PFSK-1 (cell line): ENCODE measurements around the gene CFAP77.

Source experiments
- FOXP2 ChIP-seq: optimal IDR thresholded peaks from 2 replicates; pipeline ENCODE3; 2011; ENCODE audit warnings: borderline replicate concordance, control low read depth, inconsistent platforms; ENCODE audit not compliant: insufficient read depth; ENCODE audit errors: extremely low read length, extremely low read depth
- POLR2AphosphoS5 ChIP-seq: IDR thresholded peaks from 2 replicates; pipeline ENCODE4 v1.6.1; 2012; ENCODE audit warnings: low read depth, mild to moderate bottlenecking, control low read depth, low read length, moderate library complexity
- REST ChIP-seq, 2 experiments: IDR thresholded peaks; 2 replicates each; pipeline versions ENCODE4 v1.6.1 to v1.8.0; 2011 to 2012; ENCODE audit warnings: low read depth in 2 of 2, low read length in 2 of 2, control low read depth in 1 of 2, inconsistent platforms in 1 of 2, mild to moderate bottlenecking in 1 of 2, moderate library complexity in 1 of 2; ENCODE audit not compliant: insufficient read depth in 1 of 2
- SIN3A ChIP-seq: IDR thresholded peaks from 2 replicates; pipeline ENCODE4 v1.6.1; 2012; ENCODE audit warnings: mild to moderate bottlenecking, low read length, moderate library complexity, borderline replicate concordance; ENCODE audit not compliant: insufficient read depth
- TAF1 ChIP-seq: IDR thresholded peaks from 2 replicates; pipeline ENCODE4 v1.6.1; 2012; ENCODE audit warnings: low read length, control low read depth, borderline replicate concordance; ENCODE audit not compliant: insufficient read depth

The CFAP77 gene

GRCh38 chr9:132609829-132610228 lies 199.8 kb downstream of the CFAP77 start:
- no peak for TF ChIP-seq POLR2AphosphoS5
- TF ChIP-seq SIN3A = no peak
- no peak for TF ChIP-seq FOXP2
- TF ChIP-seq REST (IDR thresholded peaks at IDR 0.05; ENCODE audit: insufficient read depth in 1 of 2, low read depth in 2 of 2, low read length in 2 of 2) = no peak
- TF ChIP-seq TAF1 = no peak

- TF ChIP-seq POLR2AphosphoS5 (no peak), TAF1 (no peak), REST (IDR thresholded peaks at IDR 0.05; ENCODE audit: insufficient read depth in 1 of 2, low read depth in 2 of 2, low read length in 2 of 2) (no peak), SIN3A (no peak), FOXP2 (no peak)
These were observed 200.7 kb downstream of the CFAP77 start for GRCh38 chr9:132610661-132611060.

- TF ChIP-seq SIN3A = no peak
- no peak for TF ChIP-seq FOXP2
- no peak for TF ChIP-seq REST (IDR thresholded peaks at IDR 0.05; ENCODE audit: insufficient read depth in 1 of 2, low read depth in 2 of 2, low read length in 2 of 2)
- no peak for TF ChIP-seq POLR2AphosphoS5
- TF ChIP-seq TAF1 = no peak
These were observed 204.3 kb downstream of the CFAP77 start for GRCh38 chr9:132614324-132614723.

- TF ChIP-seq SIN3A (no peak), POLR2AphosphoS5 (no peak), TAF1 (no peak), REST (IDR thresholded peaks at IDR 0.05; ENCODE audit: insufficient read depth in 1 of 2, low read depth in 2 of 2, low read length in 2 of 2) (no peak), FOXP2 (no peak)
These were observed 205.8 kb downstream of the CFAP77 start for GRCh38 chr9:132615774-132616173.

DNA sequence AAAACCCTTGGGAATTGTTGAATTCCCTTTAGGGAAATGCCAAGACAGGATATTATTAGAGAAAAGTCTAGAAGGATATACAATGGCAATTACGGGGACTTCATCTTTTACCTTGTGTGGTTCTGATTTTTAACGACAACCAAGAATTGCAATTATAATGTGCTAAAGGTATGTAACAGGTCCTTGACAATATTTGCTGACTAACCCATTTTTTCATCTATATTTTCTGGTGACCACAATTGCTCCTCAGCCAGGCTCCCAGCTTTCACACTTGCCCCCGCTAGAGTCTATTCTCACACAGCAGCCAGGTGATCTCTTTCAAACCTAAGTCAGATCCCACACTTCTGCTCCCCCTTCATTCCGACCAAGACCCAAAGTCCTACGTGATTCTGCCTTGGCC lies 206.7 kb downstream of the CFAP77 start:
- TF ChIP-seq SIN3A = no peak

DNA sequence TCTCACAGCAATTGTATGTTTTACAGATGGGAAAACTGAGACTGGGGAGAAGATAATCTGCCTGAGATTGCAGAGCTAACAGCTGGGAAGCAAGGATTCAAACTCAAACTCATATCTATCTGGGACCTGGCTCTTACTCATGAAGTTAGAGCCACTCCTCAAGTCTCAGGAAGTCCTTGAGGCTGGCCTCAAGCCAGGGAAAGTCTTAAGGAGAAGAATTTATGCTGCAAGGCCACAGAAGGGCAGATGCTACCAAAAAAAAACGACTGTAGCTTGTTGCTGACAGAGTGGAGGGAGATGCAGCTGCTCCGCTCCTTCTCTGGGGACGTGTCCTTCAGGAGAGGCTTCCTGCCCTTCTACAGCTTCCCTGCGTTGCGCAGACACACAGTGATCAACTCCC lies 212.1 kb downstream of the CFAP77 start:
- TF ChIP-seq SIN3A (no peak), TAF1 (no peak), FOXP2 (no peak), POLR2AphosphoS5 (no peak), REST (IDR thresholded peaks at IDR 0.05; ENCODE audit: insufficient read depth in 1 of 2, low read depth in 2 of 2, low read length in 2 of 2) (no peak)
